Liver (tissue), 3 donors: Measurements from ENCODE around the gene FANCI.

Experiments used
- EGR1 ChIP-seq, 2 donors: IDR thresholded peaks; 2 replicates each; pipeline ENCODE4 v1.6.1; 2016 to 2018; ENCODE audit warnings: antibody characterized with exemption in 2 of 2, low read depth in 2 of 2
- JUND ChIP-seq, 2 donors: IDR thresholded peaks; 2 replicates each; pipeline ENCODE4 v1.6.1; 2016; ENCODE audit warnings: antibody characterized with exemption in 2 of 2
- SP1 ChIP-seq: IDR thresholded peaks from 2 replicates; pipeline ENCODE4 v1.6.1; 2018; ENCODE audit warnings: antibody characterized with exemption, mild to moderate bottlenecking
- TAF1 ChIP-seq: conservative IDR thresholded peaks from 2 replicates; pipeline ENCODE4 v1.6.1; 2016; ENCODE audit warnings: antibody characterized with exemption, mild to moderate bottlenecking
- YY1 ChIP-seq: IDR thresholded peaks from 2 replicates; pipeline ENCODE4 v1.6.1; 2016; ENCODE audit warnings: antibody characterized with exemption, mild to moderate bottlenecking
- TF ChIP-seq, protein P1 (sequence below): fragments of 150-350 bp; IDR thresholded peaks from 2 replicates; pipeline ENCODE4 v1.5.1; 2017; ENCODE audit warnings: improper control_type of control experiment, low read depth, low read length; ENCODE audit not compliant: missing input control
- TF ChIP-seq, protein P2 (sequence below): IDR thresholded peaks from 2 replicates; pipeline ENCODE4 v1.6.1; 2016; ENCODE audit warnings: antibody characterized with exemption, mild to moderate bottlenecking
- TF ChIP-seq, protein P3 (sequence below): IDR thresholded peaks from 2 replicates; pipeline ENCODE4 v1.6.1; 2016; ENCODE audit warnings: antibody characterized with exemption
- donor health status: healthy.
- donor health status: healthy.

DNA sequence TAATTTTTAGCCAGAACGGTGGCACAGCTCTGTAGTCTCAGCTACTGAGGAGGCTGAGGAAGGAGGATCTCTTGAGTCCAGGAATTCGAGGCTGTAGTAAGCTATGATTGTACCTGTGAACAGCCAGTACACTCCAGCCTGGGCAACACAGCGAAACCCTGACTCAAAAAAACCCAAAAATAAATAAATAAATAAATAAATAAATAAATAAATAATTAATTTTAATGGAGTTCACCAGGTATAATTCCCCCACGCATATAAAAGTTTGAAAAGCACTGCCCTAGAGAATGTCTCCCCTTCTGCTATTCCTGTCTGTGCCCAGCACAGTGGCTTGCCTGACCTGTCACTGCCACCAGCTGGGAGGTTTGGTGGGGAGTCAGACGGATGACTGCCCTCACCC is 18.2 kb upstream of the FANCI start:
- TF ChIP-seq, protein P1, sequence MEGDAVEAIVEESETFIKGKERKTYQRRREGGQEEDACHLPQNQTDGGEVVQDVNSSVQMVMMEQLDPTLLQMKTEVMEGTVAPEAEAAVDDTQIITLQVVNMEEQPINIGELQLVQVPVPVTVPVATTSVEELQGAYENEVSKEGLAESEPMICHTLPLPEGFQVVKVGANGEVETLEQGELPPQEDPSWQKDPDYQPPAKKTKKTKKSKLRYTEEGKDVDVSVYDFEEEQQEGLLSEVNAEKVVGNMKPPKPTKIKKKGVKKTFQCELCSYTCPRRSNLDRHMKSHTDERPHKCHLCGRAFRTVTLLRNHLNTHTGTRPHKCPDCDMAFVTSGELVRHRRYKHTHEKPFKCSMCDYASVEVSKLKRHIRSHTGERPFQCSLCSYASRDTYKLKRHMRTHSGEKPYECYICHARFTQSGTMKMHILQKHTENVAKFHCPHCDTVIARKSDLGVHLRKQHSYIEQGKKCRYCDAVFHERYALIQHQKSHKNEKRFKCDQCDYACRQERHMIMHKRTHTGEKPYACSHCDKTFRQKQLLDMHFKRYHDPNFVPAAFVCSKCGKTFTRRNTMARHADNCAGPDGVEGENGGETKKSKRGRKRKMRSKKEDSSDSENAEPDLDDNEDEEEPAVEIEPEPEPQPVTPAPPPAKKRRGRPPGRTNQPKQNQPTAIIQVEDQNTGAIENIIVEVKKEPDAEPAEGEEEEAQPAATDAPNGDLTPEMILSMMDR = no peak
- no peak for TF ChIP-seq EGR1 (IDR thresholded peaks at IDR 0.05; ENCODE audit: low read depth in 2 of 2)
- TF ChIP-seq SP1 = no peak
- TF ChIP-seq, protein P2, sequence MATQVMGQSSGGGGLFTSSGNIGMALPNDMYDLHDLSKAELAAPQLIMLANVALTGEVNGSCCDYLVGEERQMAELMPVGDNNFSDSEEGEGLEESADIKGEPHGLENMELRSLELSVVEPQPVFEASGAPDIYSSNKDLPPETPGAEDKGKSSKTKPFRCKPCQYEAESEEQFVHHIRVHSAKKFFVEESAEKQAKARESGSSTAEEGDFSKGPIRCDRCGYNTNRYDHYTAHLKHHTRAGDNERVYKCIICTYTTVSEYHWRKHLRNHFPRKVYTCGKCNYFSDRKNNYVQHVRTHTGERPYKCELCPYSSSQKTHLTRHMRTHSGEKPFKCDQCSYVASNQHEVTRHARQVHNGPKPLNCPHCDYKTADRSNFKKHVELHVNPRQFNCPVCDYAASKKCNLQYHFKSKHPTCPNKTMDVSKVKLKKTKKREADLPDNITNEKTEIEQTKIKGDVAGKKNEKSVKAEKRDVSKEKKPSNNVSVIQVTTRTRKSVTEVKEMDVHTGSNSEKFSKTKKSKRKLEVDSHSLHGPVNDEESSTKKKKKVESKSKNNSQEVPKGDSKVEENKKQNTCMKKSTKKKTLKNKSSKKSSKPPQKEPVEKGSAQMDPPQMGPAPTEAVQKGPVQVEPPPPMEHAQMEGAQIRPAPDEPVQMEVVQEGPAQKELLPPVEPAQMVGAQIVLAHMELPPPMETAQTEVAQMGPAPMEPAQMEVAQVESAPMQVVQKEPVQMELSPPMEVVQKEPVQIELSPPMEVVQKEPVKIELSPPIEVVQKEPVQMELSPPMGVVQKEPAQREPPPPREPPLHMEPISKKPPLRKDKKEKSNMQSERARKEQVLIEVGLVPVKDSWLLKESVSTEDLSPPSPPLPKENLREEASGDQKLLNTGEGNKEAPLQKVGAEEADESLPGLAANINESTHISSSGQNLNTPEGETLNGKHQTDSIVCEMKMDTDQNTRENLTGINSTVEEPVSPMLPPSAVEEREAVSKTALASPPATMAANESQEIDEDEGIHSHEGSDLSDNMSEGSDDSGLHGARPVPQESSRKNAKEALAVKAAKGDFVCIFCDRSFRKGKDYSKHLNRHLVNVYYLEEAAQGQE = no peak
- TF ChIP-seq JUND (IDR thresholded peaks at IDR 0.05) = no peak
- no peak for TF ChIP-seq TAF1
- no peak for TF ChIP-seq YY1
- TF ChIP-seq, protein P3, sequence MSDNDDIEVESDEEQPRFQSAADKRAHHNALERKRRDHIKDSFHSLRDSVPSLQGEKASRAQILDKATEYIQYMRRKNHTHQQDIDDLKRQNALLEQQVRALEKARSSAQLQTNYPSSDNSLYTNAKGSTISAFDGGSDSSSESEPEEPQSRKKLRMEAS = no peak
